DMS79 treated with DMSO at 0.1 percent for 48 hours (cell line): Measurements from ENCODE around the gene OPA1.

Experiments used
- DNase-seq: peaks from one replicate; lab custom pipeline; 2025; lab: John Stamatoyannopoulos, UW

The OPA1 gene

DNA sequence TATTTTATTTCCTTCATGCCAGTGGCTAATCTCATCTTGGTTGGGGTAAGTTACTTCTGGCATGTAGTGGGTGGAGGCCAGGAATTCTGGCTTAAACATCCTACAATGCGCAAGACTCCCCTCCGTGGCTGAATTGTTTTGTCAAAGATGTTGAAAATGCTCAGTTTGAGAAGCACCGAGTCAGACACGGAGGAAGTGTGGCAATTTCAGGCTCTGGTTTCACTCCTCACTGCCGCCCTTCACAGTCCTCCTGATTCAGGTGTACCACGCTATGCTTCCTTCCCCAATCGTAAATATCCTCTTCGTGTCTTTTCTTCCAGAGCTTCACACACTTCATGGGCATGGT lies 150.7 kb downstream of the OPA1 start:
- DNase-seq = no peak

DNA sequence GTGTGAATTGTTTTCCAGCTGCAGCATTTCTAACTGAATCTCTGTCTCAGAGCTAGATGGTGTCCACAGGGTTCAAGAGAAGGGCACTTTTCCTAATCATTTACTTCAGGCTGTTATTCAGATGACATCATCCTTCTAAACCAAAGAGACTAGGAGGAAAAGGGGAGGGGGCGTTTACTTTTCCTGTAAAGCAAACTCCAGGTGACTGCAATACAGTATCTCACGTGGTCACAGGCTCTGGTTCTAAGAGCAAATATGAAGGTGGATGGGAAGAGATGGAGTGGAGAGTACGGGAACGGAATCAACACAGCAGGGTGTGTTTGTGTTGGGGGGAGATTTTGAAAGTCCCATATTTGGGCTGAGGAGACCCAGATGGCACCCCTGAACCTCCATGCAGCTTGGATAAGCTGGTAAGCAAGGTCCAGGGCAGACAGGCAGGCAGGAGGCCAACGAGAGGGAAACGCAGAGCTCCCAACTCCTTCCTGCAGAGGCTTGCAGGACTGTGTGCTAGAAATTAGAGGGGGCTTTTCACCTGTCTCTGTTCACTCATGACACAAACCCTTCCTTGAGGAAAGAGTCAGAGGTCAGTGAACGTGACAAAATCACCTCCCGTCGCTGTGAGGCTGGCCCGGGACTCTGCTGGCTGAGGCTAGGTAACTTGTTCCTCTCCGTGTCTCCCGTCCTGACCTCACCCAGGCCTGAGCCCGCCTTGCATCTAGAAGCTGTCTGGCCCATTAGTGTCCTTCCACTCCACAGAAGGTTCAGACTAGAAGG lies 151.2 kb downstream of the OPA1 start:
- peak; percentile 76 for DNase-seq

DNA sequence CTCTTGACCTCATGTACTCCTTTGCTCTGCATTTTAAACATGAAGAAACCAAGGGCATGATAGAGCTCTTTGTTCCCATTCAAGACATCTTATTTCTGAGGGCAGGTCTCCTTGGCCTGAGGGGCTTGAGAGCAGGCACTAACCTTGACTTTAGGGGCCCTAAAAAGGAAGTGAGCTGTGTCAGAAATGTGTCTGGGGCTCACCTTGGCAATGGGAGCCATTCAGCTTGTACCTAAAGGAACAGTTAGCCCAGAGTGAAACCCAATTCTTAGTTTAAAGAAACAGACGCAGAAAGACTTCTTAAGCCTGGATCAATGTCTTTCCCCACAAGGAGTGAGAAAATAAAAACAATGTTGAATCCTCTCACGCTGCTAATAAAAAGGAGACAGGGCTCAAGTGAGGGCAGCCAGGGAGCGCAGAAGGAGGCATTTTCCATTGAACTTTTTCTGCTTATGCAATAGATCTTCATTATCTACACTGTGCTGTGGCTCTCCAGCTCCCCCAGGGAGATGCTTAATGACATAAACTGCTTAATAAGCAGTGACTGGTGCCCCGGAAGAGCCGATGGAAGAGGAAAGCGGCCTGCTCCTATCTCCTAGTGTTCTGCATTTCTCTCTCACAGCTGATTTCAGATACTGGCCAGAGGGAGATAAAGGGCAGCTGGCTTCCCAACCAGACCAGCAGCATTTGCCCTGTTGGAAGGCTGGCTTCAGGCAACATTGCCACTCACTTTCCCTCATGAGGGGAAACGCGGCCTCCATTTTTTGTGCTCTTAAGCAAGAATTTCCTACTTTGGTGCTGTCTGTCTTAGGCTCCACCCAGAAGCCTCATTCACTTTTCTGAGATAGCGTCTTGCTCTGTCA lies 152.0 kb downstream of the OPA1 start:
- peak; percentile 16 for DNase-seq

DNA sequence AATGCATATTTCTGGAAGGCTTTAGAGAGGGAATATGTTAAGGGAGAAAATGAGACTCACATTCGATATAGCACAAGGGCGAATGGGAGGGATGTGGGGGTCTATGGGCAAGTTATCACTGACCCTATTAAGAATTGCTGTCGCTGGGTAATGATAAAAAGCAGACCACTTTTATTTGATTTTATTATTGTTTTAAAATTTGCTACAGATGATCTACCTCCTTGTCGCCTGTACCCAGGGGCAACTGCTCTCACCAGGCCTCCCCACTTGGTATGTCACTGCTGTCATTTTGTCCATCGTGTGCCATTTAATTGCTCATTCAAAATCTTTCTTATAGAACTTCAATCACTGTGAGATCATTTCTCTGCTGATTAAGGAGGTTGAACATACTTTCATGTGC lies 153.8 kb downstream of the OPA1 start:
- no peak for DNase-seq
